CD1c-positive myeloid dendritic cell (primary cell): ENCODE results near the gene DENND6B.
A peak's percentile ranks its signal among the peaks of the same experiment; 100 is the strongest.

Experiments
- DNase-seq: peaks from one replicate; pipeline ENCODE4 v3.0.0-alpha.2; 2016; ENCODE audit errors: extremely low spot score

Gene DENND6B

DNA sequence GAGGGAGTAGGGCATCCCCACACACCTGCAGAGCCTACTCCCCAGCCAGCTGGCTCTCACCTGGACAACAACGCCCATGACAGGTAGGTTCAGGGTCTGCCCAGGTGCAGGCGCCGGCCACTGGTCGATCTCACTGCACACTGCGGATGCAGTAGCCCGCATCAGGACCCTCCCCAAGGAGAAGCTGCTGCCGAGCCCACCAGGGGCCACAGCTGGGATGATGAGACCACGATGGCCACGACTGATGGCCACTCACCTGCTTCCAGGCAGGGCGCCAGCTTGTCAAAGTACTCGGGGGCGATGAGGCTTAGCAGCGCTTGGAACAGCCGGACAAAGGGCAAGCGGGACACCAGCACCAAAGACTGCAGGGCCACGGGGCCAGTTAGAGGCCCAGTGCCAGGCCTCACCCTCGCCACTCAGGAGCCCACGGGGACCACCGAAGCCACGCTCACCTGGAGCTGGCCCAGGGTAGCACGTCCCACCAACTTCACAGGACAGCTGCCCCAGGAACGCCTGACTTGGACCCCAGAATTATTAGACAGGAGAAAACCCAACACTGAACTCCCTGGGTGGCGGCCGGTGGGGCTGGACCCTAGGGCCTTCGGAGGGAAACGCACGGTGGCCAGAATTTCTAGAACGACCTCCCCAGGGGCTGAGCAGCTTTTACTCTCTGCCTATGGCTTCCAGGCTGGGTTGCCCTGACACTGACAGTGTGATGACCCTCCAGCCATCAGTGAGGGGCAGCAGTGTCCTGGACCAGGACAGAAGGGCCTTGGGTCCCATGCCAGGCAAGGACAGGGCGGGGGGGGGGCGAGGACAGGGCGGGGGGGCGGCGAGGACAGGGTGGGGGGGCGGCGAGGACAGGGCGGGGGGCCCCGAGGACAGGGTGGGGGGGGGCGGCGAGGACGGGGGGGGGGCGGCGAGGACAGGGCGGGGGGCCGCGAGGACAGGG is 10.4 kb downstream of the DENND6B start:
- no peak for DNase-seq

DNA sequence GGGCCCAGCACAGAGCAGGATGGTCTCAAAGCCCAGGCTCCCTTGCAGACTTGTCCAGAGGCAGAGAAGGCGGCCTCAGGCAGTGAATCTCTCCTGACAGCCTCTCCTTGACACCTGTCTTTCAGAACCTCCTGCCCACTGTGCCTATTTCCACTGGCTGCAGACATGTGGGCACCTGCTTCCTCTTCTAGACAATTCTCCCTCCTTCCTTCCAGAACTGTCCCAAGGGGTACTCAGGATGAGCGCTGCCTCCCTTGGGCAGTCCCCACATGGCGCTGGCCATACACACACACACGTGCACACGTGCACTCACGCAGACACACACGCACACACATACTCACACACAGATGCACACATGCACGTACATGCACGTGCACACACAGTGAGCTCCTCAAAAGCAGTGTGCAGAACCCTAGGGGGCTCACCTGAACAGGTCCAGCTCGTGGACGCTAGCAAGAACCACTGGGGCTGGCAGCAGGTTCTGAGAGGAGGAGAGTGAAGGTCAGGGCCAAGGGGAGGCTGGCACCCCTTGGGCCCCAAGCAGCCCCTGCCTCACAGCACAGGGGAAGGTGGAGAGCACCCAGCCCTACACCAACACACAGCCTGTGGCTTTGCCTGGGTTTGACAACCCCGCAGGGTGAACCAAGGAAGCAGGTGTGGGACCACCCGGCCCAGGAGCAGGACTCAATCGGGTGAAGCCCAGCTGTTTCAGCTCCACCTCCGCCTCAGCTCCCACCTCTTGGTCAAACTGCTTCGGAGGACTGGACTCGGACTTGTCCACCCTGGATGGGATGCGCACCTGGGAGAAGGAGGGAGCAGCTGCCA is 11.3 kb downstream of the DENND6B start:
- no peak for DNase-seq

DNA sequence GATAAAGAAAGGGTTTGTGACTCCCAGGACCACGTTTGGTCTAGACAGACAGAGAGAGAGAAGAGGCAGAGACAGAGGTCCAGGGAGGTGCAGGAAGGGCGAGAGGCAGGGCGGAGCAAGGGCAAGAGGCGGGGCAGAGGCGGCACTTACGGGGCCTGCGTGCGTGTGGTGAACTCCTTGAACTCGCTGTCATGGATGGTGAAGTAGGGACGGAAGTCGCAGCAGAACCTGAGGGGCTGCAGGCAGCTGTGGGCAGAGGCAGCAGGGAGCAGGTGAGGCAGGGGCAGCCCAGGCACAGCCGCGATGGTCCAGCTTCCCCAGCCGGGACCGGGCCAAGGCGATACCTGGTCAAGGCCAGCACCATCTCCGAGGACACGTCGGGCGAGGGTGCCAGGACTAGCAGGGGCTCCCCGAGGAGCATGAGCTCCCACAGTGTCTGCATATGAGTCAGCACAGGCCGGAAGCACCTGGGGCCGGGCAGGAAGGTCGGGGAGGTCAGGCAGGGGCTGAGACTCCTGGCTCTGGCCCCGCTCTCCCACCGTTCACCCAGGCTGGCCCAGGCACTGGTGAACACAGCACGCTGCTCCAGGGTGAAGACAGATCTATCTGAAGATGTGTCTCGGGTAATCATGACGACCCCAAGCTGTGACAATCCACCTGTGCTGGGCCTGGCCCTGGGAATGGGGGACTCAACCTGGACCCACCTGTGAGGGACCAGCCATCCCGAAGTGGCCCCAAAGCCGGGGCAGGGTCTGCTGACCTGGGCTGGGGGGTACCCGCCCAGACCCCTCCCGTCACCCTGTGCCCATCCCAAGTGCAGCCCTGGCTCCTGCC is 12.1 kb downstream of the DENND6B start:
- DNase-seq, result peak; percentile 69

- DNase-seq, result no peak
Measured at GRCh38 chr22:50314081-50314454, 12.7 kb downstream of the DENND6B start.

- DNase-seq, result no peak
Measured at GRCh38 chr22:50313600-50313999, 13.2 kb downstream of the DENND6B start.

DNA sequence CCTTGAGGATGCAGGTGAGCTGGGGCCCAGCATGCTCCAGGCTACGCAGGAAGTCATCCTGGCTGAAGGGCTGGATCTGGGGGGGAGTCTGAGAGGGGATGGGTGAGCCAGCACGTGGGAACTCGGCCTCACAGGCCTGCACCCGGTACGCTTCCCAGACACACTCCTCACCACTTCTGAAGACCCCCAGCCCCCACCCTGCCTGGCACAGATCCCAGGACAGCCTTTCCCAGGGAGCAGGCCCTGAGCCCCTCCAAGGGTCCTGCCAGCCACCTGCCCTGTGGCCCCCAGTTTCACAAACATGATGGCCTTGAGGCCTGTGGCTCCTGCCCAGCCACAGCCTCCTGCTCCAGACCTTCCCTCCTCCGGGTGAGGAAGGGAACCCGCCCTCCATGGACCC is 13.8 kb downstream of the DENND6B start:
- no peak for DNase-seq

- DNase-seq, result no peak
Measured at GRCh38 chr22:50312371-50312770, 14.4 kb downstream of the DENND6B start.

GRCh38 chr22:50311606-50312351 is 15.0 kb downstream of the DENND6B start:
- DNase-seq, result no peak

GRCh38 chr22:50310949-50311444 is 15.8 kb downstream of the DENND6B start:
- no peak for DNase-seq

DNA sequence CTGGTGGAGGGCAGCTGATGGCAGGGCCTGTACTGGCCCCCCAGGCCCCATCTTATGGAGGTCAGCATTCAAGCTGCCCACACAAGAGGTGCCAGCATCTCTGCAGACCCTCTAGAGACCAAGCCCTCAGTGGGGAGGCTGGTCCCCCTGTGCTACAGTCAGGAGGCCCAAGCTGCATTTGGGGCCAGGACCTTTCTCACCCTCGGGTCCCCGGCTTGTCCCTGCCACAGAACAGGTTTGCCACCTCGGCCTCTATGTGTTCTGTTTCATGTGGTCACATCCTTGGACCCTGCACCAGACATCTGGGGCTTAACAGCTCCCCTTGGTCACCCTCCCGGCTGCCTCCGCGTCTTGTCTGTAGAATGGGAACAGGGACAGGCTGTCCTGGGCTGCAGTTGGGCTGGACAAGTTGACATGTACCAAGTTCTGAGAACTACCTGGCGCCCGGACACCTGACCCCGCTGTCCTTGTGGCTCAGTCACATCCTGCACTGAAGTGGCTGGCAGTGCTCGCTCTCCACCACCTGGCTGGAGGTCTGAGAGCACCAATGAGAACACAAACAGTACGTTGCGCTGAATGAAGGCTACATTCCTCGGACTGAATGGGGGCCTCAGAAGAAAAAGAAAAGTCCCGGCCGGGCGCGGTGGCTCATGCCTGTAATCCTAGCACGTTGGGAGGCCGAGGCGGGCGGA is 16.6 kb downstream of the DENND6B start:
- no peak for DNase-seq

GRCh38 chr22:50309601-50309991 is 17.2 kb downstream of the DENND6B start:
- no peak for DNase-seq

GRCh38 chr22:50308986-50309600 is 17.7 kb downstream of the DENND6B start:
- peak; percentile 13 for DNase-seq

DNA sequence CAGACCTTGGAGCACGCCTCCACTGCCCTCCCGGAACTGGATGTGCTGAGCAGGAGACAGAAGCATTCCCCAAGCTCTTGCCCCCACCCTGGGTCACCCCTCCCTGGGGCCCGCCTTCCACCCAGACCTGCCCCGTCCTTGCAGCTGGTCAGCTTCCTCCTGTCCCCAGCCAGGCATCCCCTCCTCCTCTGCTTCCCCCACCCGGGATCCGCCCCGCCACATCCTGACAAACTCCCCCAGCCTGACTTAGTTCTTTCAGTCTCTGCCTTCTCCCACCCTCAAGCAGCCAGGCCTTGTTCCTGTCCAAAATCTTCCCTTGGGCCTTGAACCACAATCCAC is 18.2 kb downstream of the DENND6B start:
- DNase-seq, result peak; percentile 84

- peak; percentile 64 for DNase-seq
Measured at GRCh38 chr22:50307890-50308596, 18.8 kb downstream of the DENND6B start.

- DNase-seq, result peak; percentile 74
Measured at GRCh38 chr22:50306753-50307749, 19.8 kb downstream of the DENND6B start, which contains the start of gene PLXNB2. Gene PLXNB2, minus strand, starts transcription at chr22:50307646. Its CDS starts 17,062 bp downstream, at chr22:50290584.

- peak; percentile 95 for DNase-seq
Measured at GRCh38 chr22:50305923-50306566, 20.8 kb downstream of the DENND6B start.

DNA sequence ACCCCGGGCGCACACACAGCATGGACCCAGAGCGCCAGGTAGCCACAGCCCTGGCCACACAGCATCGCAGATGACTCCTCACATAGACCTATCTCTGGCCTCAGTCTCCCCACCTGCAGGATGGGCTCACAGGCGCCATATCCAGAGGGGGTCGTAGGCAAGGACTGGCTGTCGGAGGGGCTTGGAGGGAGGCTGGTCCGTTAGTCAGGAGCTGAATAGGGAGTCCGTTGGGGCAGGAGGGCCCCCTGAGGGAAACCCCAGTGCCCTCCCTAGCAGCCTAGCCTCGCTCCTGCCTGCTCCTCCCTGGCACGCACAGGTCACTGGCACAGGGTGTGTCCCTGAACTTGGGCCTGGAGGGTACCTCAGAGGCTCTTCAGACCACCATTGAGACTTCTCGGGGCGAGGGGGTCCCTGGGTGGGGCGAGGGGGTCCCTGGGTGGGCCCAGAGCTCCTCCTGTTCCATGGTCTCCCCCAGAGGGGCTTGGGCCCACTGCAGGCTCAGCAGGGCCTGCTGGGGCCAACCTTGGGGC is 21.4 kb downstream of the DENND6B start:
- DNase-seq, result no peak
